Activated gamma-delta T cell (primary cell): Measurements from ENCODE around the gene AVPR1B.

ENCODE experiments used
- DNase-seq: peaks from one replicate; lab custom pipeline; 2025; lab: John Stamatoyannopoulos, UW

The AVPR1B gene

GRCh38 chr1:206112600-206113301 lies 4.4 kb downstream of the AVPR1B start:
- no peak for DNase-seq

- DNase-seq, result no peak
Observed at GRCh38 chr1:206111271-206111927, 5.8 kb downstream of the AVPR1B start.

- no peak for DNase-seq
Observed at GRCh38 chr1:206110820-206111219, 6.4 kb downstream of the AVPR1B start.

GRCh38 chr1:206110161-206110560 lies 7.0 kb downstream of the AVPR1B start:
- DNase-seq, result no peak

- no peak for DNase-seq
Observed at GRCh38 chr1:206109718-206110117, 7.5 kb downstream of the AVPR1B start.

- no peak for DNase-seq
Observed at GRCh38 chr1:206108635-206109034, 8.6 kb downstream of the AVPR1B start.

- DNase-seq, result no peak
Observed at GRCh38 chr1:206107168-206107544, 10.0 kb downstream of the AVPR1B start.

- no peak for DNase-seq
Observed at GRCh38 chr1:206106328-206107167, 10.6 kb downstream of the AVPR1B start.

GRCh38 chr1:206105464-206105995 lies 11.7 kb downstream of the AVPR1B start:
- no peak for DNase-seq

- no peak for DNase-seq
Observed at GRCh38 chr1:206103979-206104378, 13.2 kb downstream of the AVPR1B start.

- no peak for DNase-seq
Observed at GRCh38 chr1:206102292-206102936, 14.8 kb downstream of the AVPR1B start.

GRCh38 chr1:206101351-206102045 lies 15.7 kb downstream of the AVPR1B start:
- DNase-seq, result no peak

- no peak for DNase-seq
Observed at GRCh38 chr1:206100226-206100815, 16.9 kb downstream of the AVPR1B start.

GRCh38 chr1:206098242-206098919 lies 18.8 kb downstream of the AVPR1B start:
- no peak for DNase-seq

- no peak for DNase-seq
Observed at GRCh38 chr1:206097381-206097780, 19.8 kb downstream of the AVPR1B start.

GRCh38 chr1:206094024-206094423 lies 23.2 kb downstream of the AVPR1B start:
- DNase-seq, result no peak

GRCh38 chr1:206089341-206089740 lies 27.8 kb downstream of the AVPR1B start:
- no peak for DNase-seq

GRCh38 chr1:206087091-206087490 lies 30.1 kb downstream of the AVPR1B start:
- DNase-seq, result no peak

GRCh38 chr1:206083750-206084149 lies 33.4 kb downstream of the AVPR1B start:
- DNase-seq, result no peak
